GM18505 (cell line): ENCODE data around the gene GOPC.
A peak's percentile ranks its signal among the peaks of the same experiment; 100 is the strongest.

ENCODE experiments used
- ATAC-seq: cut with Tn5 transposase; IDR thresholded peaks from one replicate; pipeline ENCODE4 v1.9.1; 2021; ENCODE audit not compliant: unreplicated experiment
- POLR2A ChIP-seq: IDR thresholded peaks from 4 replicates; pipeline ENCODE4 v1.6.1; 2011; ENCODE audit warnings: borderline replicate concordance; ENCODE audit not compliant: insufficient read depth, insufficient read length; ENCODE audit errors: extremely low read depth

Gene GOPC

GRCh38 chr6:117550618-117551242 is 51.6 kb downstream of the GOPC start:
- no peak for ATAC-seq
- no peak for TF ChIP-seq POLR2A

GRCh38 chr6:117550078-117550600 is 52.2 kb downstream of the GOPC start:
- TF ChIP-seq POLR2A: no peak
- ATAC-seq: no peak

GRCh38 chr6:117549611-117550010 is 52.7 kb downstream of the GOPC start:
- TF ChIP-seq POLR2A: no peak
- ATAC-seq: no peak

GRCh38 chr6:117548797-117549301 is 53.5 kb downstream of the GOPC start:
- TF ChIP-seq POLR2A: no peak
- peak; percentile 46 for ATAC-seq

GRCh38 chr6:117547688-117548621 is 54.4 kb downstream of the GOPC start:
- peak; percentile 47 for ATAC-seq
- no peak for TF ChIP-seq POLR2A

- no peak for ATAC-seq
- TF ChIP-seq POLR2A: no peak
Measured at GRCh38 chr6:117546674-117547073, 55.6 kb downstream of the GOPC start.

GRCh38 chr6:117545161-117545595 is 57.1 kb downstream of the GOPC start:
- no peak for ATAC-seq
- no peak for TF ChIP-seq POLR2A

GRCh38 chr6:117544716-117545115 is 57.6 kb downstream of the GOPC start:
- TF ChIP-seq POLR2A: no peak
- no peak for ATAC-seq

GRCh38 chr6:117542493-117542892 is 59.8 kb downstream of the GOPC start:
- no peak for ATAC-seq

GRCh38 chr6:117540670-117541069 is 61.6 kb downstream of the GOPC start:
- no peak for ATAC-seq
- TF ChIP-seq POLR2A: no peak

More at GRCh38 chr6:117542493-117542892, 59.8 kb downstream of the GOPC start:
- TF ChIP-seq POLR2A: no peak

GRCh38 chr6:117538615-117539014 is 63.7 kb downstream of the GOPC start:
- no peak for TF ChIP-seq POLR2A

GRCh38 chr6:117536317-117536716 is 66.0 kb downstream of the GOPC start:
- no peak for TF ChIP-seq POLR2A
- ATAC-seq: no peak

More at GRCh38 chr6:117538615-117539014, 63.7 kb downstream of the GOPC start:
- no peak for ATAC-seq

- TF ChIP-seq POLR2A: no peak
- no peak for ATAC-seq
Measured at GRCh38 chr6:117534974-117535373, 67.3 kb downstream of the GOPC start.
